HG03135 (cell line): ENCODE measurements around the gene POLN.
A peak's percentile ranks its signal among the peaks of the same experiment; 100 is the strongest.
"Not testable (repeated sequence)": the region's sequence is repeated elsewhere in the genome, so short reads cannot be mapped to it uniquely, and the experiment has no call there.

ENCODE experiments used
- ATAC-seq: cut with Tn5 transposase; IDR thresholded peaks from one replicate; pipeline ENCODE4 v1.9.1; 2021; ENCODE audit warnings: mild to moderate bottlenecking, moderate library complexity; ENCODE audit not compliant: unreplicated experiment

The POLN gene

GRCh38 chr4:2045518-2045951, 196.4 kb downstream of the POLN start:
- no peak for ATAC-seq

DNA sequence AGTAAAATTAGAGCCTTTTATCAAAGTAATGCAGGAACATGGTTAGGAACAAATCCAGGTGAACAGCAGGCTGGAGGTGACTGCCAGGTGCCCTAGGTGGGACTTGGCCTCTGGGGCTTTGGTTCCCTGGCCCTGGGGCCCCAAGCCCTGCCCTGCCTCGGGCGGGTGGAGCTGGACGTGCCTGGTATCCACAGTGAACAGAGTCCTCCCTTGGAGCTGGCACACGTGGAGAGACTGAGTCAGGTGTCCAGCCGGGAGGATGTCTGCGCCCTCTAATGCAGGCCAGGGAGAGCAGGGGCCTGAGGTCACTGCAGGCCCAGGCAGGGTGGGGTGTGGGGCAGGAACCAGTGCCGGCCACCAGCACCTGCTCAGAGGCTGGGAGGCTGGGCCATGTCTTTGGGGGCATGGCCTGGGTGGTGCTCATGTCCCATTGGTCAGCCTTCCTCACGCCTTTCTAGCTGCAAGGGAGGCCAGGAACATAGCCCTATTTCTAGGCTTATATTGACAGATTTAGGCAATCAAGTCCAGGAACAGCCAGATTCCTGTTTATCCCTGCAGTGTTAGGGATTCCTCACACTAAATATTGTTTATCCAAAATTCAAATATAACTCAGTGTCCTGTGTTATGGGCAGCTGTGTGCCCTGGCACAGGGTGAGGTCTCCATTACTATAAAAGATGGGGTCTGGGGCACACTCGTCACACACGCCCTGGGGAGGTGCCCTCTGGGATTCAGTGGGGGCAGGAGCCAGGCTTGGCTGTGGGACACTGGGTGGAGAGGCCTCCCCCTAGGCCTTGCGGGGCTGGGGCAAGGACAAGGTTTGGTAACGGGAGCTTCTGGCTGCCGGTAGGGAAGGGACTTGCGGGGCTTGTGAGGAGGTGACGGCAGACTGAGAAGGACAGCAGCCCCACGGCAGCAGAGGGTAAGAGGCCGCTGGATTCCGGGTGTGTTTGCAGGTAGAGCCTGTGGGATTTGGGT, 197.1 kb downstream of the POLN start:
- ATAC-seq = no peak

DNA sequence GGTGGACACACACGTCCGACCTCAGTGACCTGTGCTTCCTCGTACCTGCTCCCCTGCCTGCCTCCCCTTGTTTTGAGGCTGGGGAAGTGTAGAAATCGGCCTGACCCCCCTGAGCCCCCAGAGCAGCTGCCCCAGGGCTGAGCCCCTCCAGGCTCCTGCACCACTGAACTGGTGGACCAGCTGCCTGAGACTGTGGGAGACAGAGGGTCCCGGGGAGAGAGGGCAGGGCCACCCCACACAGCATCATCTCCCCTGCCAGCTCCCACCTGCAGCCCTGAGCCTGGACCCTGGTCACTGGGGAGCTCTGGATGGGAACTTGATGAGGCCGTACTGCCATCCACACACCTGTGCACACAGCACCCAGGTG, 197.8 kb downstream of the POLN start:
- ATAC-seq = no peak

GRCh38 chr4:2043396-2044118, 198.4 kb downstream of the POLN start:
- ATAC-seq = no peak

DNA sequence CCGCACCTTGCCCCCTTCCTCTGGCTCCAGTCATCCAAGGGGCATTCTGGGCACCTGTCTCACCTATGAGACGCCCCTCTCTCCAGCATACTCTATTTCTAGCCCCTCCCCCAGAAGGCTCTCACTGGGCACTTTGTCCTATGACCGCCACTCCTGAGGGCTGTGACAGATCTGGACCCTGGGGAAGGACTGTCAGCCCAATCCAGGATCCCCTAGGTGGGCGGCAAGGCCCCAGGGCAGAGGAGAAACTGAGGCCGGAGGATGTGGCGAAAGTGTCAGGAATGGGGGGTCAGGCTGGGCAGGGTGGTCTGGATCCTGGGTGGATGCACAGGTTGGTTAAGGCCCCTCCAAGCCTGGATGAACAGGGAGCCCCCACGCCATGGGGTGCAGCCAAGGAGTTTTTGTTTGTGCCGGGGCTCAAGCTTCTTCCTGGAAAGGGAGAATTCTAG, 198.9 kb downstream of the POLN start:
- ATAC-seq = no peak

- ATAC-seq = peak; percentile 37
Observed at GRCh38 chr4:2042204-2042946, 199.5 kb downstream of the POLN start.

DNA sequence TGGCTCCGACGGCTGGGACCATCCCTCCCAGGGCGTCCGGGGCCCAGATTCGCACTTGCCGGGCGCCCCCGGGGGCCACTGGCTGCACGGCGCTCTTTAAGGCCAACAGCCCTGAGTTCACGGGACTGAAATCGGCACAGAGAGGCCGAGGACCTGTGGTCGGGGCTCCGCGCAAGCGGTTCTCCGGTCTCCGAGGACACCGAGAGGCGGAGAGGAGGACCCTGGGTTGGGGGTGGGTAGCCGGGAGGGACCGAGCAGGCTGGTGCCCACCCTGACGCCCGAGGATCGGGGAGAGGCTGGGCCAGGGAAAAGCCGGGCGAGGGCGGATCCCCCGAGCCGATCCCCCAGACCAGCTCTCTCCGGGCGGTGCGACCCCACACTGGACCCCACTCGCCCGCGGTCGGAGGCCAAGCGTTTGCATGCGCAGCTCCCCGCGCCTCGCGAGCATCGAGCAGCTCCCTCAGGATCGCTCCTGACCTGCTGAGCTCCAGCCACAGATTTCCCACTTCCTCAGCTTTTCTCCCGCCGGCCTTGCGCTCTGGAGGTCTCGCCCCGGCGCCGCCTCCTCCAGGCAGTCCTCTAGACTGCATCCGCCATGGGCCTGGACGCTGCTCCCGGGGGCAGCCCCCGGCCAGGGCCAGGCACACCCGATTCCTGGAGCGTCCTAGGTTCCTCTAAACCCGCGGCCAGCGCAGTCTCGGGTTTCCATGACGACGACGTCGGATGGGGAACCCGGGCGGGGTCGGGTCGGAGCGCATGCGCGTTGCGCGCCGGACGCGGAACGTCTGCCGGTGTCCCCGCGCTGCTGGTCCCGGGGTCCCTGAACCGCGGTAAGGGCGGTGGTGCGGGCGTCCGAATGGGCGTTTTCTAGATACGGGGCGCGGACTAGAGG, 200.4 kb downstream of the POLN start:
- peak; percentile 71 for ATAC-seq

DNA sequence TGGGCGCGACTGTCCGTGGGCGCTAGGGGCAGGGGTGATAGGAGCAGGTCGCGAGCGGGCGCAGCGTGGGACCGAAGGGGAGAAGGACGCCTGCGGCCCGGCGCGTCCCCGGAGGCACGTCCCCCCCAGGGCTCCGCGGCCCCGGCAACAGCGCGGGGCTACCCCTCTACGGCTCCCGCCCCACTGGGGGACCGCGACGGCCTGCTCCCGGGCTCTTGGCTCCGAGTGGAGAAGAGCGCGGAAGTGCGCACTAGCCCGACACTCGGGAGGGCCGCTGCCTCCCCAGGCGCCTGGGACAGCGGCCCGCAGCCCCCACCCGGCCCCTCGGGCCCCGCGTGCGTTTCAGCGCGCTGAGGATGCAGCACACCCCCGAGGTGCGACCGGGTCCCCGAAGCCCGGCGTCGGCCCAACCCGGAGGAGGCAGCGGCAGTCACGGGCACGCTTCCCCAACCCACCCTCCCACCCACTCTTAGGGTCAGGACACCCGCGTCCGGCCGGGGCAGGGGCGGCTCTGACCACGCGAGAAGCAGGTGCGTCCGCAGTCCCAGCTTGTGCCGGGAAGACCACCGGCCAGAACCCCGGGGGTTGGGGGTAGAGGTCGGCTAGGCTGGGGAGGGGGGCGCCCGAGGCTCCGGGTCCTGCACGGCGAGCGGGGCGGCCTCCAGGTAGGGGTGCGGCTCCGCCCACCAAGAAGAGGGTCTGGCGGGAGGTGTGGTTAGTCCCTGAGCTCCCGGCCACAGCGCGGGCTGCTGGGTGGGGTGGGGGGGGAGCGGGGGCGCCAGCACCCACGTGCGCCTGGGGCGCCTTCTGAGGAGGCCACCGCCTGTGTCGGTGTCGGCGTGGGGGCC, 201.3 kb downstream of the POLN start:
- ATAC-seq = no peak

- no peak for ATAC-seq
Observed at GRCh38 chr4:2036866-2037265, 205.1 kb downstream of the POLN start.

GRCh38 chr4:2036327-2036726, 205.6 kb downstream of the POLN start:
- ATAC-seq = no peak

GRCh38 chr4:2031161-2031560, 210.8 kb downstream of the POLN start:
- ATAC-seq = not testable (repeated sequence)

- not testable (repeated sequence) for ATAC-seq
Observed at GRCh38 chr4:2027120-2027519, 214.8 kb downstream of the POLN start.

DNA sequence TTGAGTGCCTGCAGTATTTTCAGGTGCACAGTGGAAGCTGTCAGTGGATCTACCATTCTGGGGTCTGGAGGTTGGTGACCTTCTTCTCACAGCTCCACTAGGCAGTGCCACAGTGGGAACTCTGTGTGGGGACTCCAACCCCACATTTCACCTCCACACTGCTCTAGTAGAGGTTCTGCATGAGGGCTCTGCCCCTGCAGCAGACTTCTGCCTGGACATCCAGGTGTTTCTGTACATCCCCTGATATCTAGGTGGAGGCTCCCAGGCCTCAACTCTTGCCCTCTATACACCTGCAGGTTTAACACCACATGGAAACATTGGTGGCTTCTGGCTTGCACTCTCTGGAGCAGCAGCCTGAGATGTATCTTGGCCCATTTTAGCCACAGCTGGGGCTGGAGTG, 216.1 kb downstream of the POLN start:
- ATAC-seq = no peak

GRCh38 chr4:2024683-2025082, 217.2 kb downstream of the POLN start:
- ATAC-seq = no peak
